GM18868 (cell line): ENCODE results near the gene MAN2C1.
"Not testable (repeated sequence)": the region's sequence is repeated elsewhere in the genome, so short reads cannot be mapped to it uniquely, and the experiment has no call there.

Experiments
- ATAC-seq: cut with Tn5 transposase; IDR thresholded peaks from one replicate; pipeline ENCODE4 v1.9.1; 2021; ENCODE audit warnings: mild to moderate bottlenecking, moderate library complexity; ENCODE audit not compliant: unreplicated experiment

The MAN2C1 gene

GRCh38 chr15:75361361-75361988, 6.9 kb downstream of the MAN2C1 start:
- no peak for ATAC-seq

GRCh38 chr15:75360856-75361255, 7.6 kb downstream of the MAN2C1 start:
- no peak for ATAC-seq

- ATAC-seq = no peak
Measured at GRCh38 chr15:75360391-75360790, 8.0 kb downstream of the MAN2C1 start.

GRCh38 chr15:75359537-75360250, 8.7 kb downstream of the MAN2C1 start:
- no peak for ATAC-seq

- ATAC-seq = no peak
Measured at GRCh38 chr15:75358771-75359536, 9.5 kb downstream of the MAN2C1 start.

- ATAC-seq = no peak
Measured at GRCh38 chr15:75357976-75358673, 10.3 kb downstream of the MAN2C1 start.

GRCh38 chr15:75356517-75356916, 11.9 kb downstream of the MAN2C1 start:
- no peak for ATAC-seq

- no peak for ATAC-seq
Measured at GRCh38 chr15:75356006-75356405, 12.4 kb downstream of the MAN2C1 start.

GRCh38 chr15:75355369-75355768, 13.0 kb downstream of the MAN2C1 start:
- no peak for ATAC-seq

GRCh38 chr15:75354454-75354853, 14.0 kb downstream of the MAN2C1 start:
- ATAC-seq = no peak

GRCh38 chr15:75353604-75354003, 14.8 kb downstream of the MAN2C1 start:
- no peak for ATAC-seq

- ATAC-seq = no peak
Measured at GRCh38 chr15:75352186-75353080, 16.0 kb downstream of the MAN2C1 start.

- ATAC-seq = no peak
Measured at GRCh38 chr15:75350601-75351361, 17.6 kb downstream of the MAN2C1 start.

- ATAC-seq = no peak
Measured at GRCh38 chr15:75349851-75350588, 18.4 kb downstream of the MAN2C1 start.

GRCh38 chr15:75349351-75349669, 19.1 kb downstream of the MAN2C1 start:
- not testable (repeated sequence) for ATAC-seq

- no peak for ATAC-seq
Measured at GRCh38 chr15:75348562-75349350, 19.7 kb downstream of the MAN2C1 start.

GRCh38 chr15:75348034-75348561, 20.3 kb downstream of the MAN2C1 start:
- no peak for ATAC-seq
